GM10847 (cell line): ENCODE measurements around the gene DDB1.
A peak's percentile ranks its signal among the peaks of the same experiment; 100 is the strongest.

Experiments
- POLR2A ChIP-seq: IDR thresholded peaks from 2 replicates; pipeline ENCODE4 v1.6.1; 2011; ENCODE audit not compliant: insufficient read length; ENCODE audit errors: extremely low read depth

DDB1 gene

DNA sequence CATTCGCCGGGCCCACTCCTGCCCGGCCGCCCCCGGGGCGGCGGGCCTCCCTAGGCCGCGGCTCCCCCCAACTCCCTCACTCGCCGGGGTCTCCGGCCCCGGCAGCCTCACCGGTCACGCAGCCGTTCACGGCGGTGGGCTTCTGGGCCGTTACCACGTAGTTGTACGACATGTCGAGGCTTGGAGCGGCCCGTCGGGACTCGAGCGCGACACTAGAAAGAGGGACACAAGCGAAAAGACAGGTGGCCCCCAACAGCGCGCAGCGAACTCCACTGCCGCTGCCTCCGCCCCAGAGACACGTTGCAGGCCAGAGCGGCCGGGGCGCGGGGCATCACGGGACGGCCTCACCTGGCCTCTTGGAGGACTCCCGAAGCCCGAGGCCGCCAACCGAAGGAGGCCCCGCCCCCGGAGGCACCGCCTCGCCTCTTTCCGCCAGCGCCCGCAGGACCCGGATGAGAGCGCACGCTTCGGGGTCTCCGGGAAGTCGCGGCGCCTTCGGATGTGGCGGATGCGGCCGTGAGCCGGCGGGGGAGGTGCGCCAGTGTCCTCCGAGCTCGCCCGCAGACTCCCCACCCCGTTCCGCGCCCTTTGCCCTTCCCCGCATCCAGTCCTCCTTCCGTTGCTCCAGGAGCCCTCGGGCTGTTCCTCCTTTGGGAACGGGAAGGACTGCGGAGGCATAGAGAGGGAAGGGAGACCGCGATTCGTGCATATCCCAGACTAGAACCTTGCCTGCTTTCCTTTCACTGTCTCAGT is at the start of gene DDB1, which contains the start of gene TKFC:
Gene DDB1, minus strand, starts transcription at position 309 of the 753 bp plus-strand sequence. Its CDS starts 137 bp downstream, at position 172.
Gene TKFC, plus strand, starts transcription at position 432 of the 753 bp plus-strand sequence. CDS start 1,501 bp downstream, outside the sequence.
- peak; percentile 95 for TF ChIP-seq POLR2A

DNA sequence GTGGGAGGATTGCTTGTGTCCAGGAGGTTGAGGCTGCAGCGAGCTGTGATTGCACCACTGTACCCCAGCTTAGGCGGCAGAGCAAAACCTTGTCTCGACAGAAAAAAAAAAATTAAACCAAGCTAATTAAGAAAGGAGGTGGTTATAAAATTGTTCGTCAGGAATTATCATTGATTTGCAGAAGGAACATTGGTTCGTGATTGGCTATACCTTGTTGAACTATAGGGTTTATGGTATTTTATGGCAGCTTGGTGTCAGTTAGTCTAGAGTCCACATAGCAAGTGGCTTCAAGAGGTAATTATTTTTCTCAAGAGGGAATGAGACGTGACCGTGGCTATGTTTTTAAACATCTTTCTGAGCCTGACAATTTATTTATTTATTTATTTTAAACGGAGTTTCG is 48.0 kb upstream of the DDB1 start:
- no peak for TF ChIP-seq POLR2A

DNA sequence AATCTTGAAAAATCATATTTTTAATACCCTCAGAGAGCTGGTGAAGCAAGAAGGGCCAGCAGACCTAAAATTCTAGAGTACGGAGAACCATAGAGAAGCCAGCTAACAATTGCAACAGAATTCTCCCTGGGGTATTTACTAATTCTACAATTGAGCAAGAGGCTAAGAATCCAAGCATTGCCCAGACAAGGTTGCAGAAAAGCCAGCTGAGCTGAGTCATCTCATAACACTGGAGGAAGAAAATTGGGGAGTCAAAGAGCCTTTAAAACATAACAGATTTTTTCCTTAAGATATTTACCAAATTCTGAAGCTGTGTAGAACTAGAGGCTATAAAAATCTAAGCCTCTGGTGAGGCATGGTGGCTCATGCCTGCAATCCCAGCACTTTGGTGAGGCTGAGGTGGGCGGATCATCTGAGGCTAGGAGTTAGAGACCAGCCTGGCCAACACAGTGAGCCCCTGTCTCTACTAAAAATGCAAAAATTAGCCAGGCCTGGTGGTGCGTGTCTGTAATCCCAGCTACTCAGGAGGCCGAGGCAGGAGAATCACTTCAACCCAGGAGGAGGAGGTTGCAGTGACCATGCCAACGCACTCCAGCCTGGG is 45.9 kb upstream of the DDB1 start:
- no peak for TF ChIP-seq POLR2A

DNA sequence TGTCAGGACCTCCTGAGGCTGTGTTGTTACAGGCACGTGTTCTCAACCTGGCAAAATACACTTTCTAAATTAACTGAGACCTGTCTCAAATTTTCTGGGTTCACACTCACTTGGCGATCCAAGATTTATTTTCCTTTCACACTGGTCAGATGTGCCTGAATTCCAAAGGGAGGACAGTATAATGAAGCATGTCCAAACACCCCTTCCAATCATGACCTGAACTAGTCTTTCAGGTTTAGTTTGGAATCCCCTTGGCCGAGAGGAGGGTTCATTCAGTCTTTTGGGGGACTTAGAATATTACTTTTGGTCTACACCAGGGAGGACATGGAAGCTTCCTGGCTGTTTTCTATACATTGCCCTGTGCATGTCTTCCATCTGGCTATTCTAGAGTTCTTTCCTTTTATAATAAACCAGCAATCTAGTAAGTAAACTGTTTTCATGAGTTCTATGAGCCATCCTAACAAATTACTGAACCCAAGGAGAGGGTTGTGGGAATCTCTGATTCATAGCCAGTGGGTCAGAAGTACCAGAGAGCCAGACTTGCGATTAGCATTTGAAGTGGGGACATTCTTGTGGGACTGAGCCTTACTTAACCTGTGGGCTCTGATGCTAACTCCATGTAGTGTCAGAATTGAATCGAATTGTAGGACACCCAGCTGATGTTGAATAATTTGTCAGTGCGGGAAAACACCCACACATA is 44.7 kb upstream of the DDB1 start:
- TF ChIP-seq POLR2A = no peak

DNA sequence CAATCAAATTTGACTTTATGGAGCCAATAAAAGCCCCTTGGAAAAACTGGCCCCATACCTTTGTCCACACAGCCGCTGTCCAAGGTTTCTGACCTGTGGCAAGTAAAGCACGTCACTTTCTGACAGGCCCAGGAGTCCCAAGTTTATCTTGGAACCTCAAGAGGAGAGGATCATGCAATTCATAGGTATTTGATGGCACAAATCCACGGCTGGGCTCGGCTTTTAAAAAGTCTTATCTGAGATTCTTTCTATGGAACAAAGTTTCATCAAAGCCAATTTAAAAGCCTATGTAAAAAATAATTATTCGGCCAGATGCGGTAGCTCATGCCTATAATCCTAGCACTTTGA is 42.8 kb upstream of the DDB1 start:
- no peak for TF ChIP-seq POLR2A

DNA sequence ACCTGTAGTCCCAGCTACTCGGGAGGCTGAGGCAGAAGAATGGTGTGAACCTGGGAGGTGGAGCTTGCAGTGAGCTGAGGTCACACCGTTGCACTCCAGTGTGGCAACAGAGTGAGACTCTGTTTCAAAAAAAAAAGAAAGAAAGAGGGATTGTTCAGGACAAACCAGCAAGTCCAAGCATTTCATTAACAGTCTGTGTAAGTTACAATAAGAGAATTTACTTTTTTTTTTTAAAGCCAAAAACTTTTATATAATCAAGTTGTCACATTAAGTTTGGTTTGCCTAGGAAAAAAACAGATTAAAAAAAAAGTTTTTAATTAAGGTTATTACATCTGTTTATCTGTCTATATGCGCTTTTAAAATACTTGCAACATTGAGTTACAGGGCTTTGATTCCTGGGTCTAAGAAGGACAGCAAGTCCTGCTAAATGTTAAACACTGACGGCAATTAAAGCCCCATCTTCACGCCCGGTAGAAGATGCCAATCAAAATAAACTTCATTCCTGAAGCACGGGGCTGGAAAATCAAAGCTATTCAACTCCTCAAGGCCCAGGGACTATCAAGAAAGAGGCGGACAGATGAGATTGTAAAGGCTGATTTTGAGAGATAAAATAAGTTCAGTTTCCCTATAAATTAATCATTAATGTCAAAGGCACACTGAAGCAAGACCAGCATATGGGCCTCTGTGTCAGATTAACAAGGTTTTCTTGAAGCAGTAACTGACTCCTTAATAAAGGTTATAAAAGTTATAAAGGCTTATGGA is 39.9 kb upstream of the DDB1 start:
- no peak for TF ChIP-seq POLR2A

DNA sequence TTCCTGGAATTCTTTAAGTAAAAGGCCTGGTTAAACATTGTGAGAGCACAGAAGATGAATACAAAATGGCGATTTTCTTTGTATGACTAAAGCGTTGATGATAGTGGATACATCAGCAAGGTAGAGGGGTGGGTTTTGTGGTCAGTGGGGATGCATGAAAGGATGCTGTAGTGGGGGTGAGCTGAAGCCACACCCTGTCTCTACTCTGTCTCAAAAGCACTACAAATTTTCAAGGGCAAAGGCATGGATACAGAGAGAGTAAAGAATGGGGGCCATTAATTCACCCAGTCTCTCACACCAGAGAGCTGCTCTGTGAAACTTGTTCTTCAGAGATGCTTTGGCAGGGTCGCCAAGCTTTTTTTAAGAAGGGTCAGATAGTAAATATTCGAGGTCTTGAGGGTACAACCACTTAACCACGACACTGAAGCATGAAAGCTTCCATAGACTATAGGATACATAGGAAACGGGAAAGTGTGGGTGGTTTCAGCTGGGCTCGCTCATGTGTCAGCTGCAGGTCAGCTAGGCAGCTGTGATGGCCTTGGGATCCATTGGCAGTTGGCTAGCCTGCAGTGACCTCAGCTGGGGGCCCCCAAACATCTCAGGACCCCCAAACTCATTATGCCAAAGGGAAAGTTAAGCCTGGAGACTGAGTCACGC is 37.6 kb upstream of the DDB1 start:
- no peak for TF ChIP-seq POLR2A

DNA sequence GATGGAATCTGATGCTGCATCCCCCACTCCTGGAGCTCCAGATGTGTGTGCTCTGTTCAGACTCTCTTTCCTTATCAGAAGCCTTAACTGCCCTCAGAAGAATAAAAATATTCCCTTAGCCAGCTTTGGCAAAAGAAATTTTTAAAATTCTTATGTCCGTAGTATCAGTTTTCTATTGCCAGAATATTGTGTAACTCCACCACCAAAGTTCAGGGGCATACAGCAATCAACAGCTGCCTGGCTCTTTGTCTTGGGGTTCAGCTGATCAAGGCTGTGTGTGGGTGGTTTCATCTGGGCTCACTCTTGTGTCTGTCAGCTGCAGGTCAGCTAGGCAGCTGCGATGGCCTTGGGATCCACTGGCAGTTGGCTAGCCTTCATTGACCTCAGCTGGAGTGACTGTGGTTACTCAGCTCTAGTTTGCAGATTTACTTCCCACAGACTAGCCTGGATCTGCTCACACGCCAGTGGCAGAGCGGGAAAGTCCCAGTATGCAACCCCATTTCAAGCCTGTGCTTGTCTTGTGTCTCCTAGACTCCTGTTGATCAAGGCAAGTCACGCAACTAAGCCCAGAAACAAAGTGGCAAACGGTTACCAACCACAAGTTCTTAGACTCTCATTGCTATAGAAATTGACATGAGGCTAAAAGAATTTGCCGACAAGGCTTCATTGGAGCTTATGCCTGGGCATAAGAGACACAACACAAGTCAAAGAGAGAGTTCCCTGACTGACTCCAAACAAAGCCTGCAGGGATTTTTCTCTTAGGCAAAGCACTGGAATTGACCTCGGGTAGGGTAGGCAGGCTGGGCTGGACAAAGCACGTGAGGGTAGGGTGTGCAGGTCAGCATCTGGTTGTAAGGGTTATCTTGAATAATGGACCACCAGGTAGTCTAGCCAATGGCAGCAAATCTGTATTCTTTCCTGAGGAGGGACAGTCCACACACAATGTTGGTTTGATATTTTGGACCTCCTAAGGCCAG is 36.8 kb upstream of the DDB1 start:
- TF ChIP-seq POLR2A = no peak

DNA sequence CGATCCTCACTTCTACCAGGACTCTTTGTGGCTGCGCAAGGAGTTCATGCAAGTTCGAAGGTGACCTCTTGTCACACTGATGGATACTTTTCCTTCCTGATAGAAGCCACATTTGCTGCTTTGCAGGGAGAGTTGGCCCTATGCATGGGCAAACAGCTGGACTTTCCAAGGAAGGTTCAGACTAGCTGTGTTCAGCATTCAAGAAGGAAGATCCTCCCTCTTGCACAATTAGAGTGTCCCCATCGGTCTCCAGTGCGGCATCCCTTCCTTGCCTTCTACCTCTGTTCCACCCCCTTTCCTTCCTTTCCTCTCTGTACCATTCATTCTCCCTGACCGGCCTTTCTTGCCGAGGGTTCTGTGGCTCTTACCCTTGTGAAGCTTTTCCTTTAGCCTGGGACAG is 35.7 kb upstream of the DDB1 start:
- no peak for TF ChIP-seq POLR2A

DNA sequence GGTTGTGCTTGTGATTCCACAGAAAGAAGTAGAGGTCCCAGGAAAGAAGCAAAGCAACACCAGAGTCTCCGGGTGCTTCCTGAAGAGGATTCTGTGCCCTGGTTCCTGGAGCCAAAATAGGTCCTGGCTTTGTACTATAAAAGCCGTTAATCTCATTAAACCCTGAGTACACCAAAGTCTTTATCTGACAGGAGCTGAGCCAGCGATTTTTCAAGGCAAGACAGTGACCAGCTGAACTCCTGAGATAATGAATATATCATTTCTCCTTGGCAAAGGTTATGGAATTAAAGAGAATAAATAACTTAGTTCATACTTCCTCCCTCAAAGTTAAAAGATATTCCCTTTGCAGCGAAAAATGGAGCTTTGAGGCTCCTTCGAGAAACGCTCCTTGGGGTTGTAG is 34.5 kb upstream of the DDB1 start:
- no peak for TF ChIP-seq POLR2A

DNA sequence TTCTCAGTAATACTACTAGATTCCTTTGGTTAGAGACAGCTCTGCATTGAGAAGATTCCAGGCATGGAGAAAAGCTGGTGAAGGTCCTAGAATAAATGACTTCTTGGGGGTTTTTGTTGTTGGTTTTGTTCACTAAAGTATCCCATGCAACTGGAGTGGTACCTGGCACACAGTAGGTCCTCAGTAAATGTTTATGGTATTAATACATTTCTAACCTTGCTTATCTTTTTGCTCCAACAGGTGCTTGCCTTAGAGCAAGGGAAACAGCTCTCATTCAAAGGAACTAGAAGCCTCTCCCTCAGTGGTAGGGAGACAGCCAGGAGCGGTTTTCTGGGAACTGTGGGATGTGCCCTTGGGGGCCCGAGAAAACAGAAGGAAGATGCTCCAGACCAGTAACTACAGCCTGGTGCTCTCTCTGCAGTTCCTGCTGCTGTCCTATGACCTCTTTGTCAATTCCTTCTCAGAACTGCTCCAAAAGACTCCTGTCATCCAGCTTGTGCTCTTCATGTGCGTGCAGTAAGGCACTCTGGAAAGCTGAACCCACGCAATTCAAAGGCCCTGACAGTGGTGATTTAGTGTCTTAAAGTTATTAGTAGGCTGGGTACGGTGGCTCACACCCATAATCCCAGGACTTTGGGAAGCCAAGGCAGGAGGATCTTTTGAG is 31.2 kb upstream of the DDB1 start:
- TF ChIP-seq POLR2A = no peak

DNA sequence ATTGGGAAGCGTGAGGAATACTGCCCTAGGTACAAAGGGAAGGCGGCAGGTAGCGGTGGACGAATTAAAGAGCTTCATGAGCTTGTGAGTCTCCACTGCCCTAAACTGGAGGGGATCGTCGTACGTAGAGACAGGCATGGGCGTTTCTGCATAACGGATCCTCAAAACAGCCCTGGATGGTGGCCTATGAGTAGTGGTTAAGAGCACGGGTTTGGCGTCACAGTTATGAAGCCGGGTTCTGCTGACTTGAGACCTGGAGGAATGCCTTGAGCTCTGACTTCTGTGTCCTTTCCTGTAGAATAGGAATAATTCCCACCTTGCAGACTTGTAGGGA is 29.6 kb upstream of the DDB1 start:
- no peak for TF ChIP-seq POLR2A

DNA sequence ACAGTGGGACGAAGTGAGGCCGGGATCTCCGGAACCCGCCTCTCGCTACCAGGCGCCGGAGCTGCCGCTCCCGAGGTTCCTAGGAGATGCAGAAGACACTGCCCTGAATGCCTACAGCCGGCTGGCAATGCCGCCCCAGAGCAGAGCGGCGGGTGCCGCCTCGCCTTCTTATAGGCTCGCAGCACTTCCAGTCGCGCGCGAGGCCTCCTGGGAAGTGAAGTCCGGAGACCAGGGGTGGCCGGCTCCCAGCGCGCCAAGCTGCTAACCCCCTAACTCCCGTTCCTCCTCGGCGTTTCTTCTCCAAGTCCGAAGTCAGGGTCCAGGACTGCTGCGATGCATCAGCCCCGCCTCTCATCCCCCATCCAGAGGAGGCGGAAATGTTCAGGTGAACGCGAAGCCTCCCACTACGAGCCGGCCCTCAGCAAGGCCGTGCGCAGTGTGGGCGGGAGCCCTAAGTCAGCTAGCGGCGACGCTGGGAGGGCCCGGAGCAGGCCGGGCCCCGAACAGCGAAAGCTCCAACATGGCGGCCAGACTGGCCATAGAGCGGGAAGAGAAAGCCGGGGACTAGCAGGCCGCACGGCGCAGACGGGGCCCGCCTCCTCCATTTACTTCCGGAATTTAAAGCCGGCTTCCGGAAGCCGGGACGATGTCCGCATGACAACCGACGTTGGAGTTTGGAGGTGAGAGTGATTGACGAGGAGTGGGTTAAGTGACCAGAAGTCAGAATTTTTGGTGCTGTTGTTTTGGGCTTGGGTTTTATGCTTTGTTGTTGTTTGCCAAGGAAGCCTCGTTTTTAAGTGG is 29.0 kb upstream of the DDB1 start, which contains the start of the genes CYB561A3 and TMEM138:
Gene CYB561A3, minus strand, starts transcription at position 142 of the 801 bp plus-strand sequence. CDS start 5,169 bp downstream, outside the sequence.
Gene TMEM138, plus strand, starts transcription at position 634 of the 801 bp plus-strand sequence. CDS start 2,017 bp downstream, outside the sequence.
- TF ChIP-seq POLR2A = peak; percentile 98
